Measurements from ENCODE around the gene DCDC1.

DNA sequence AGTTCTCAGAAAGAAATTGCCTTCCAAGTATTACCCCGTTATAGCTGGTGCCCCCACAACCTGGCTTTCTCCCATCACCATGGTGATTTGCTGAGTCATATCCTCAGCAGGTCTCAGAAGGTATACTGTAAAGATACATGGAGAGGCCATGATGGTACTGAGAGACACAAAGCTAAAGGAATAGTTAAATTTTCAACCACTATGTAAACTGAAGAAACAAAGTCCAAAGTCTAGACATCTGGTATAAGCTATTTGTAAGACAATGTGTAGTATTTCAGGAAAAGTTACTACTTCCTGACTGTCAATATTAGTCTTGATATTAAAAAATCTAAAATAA, 377.1 kb downstream of the DCDC1 start:
- TF ChIP-seq, protein P1, sequence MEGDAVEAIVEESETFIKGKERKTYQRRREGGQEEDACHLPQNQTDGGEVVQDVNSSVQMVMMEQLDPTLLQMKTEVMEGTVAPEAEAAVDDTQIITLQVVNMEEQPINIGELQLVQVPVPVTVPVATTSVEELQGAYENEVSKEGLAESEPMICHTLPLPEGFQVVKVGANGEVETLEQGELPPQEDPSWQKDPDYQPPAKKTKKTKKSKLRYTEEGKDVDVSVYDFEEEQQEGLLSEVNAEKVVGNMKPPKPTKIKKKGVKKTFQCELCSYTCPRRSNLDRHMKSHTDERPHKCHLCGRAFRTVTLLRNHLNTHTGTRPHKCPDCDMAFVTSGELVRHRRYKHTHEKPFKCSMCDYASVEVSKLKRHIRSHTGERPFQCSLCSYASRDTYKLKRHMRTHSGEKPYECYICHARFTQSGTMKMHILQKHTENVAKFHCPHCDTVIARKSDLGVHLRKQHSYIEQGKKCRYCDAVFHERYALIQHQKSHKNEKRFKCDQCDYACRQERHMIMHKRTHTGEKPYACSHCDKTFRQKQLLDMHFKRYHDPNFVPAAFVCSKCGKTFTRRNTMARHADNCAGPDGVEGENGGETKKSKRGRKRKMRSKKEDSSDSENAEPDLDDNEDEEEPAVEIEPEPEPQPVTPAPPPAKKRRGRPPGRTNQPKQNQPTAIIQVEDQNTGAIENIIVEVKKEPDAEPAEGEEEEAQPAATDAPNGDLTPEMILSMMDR (IDR thresholded peaks at IDR 0.05 in 2 of 3, conservative IDR thresholded peaks at IDR 0.05 in 1 of 3; ENCODE audit: borderline replicate concordance in 1 of 3, insufficient read depth in 1 of 3, low read depth in 2 of 3, low read length in 2 of 3), result no peak
- TF ChIP-seq ZNF274 (IDR thresholded peaks at IDR 0.05; ENCODE audit: low read depth, low read length), result no peak
- TF ChIP-seq, protein P2, sequence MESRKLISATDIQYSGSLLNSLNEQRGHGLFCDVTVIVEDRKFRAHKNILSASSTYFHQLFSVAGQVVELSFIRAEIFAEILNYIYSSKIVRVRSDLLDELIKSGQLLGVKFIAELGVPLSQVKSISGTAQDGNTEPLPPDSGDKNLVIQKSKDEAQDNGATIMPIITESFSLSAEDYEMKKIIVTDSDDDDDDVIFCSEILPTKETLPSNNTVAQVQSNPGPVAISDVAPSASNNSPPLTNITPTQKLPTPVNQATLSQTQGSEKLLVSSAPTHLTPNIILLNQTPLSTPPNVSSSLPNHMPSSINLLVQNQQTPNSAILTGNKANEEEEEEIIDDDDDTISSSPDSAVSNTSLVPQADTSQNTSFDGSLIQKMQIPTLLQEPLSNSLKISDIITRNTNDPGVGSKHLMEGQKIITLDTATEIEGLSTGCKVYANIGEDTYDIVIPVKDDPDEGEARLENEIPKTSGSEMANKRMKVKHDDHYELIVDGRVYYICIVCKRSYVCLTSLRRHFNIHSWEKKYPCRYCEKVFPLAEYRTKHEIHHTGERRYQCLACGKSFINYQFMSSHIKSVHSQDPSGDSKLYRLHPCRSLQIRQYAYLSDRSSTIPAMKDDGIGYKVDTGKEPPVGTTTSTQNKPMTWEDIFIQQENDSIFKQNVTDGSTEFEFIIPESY (IDR thresholded peaks at IDR 0.05; ENCODE audit: extremely low read depth, insufficient replicate concordance, low read length), result no peak
- TF ChIP-seq SRF (IDR thresholded peaks at IDR 0.05; ENCODE audit: low read depth), result no peak
- no peak for TF ChIP-seq SP1 (IDR thresholded peaks at IDR 0.05; ENCODE audit: low read depth)
- TF ChIP-seq, protein P3, sequence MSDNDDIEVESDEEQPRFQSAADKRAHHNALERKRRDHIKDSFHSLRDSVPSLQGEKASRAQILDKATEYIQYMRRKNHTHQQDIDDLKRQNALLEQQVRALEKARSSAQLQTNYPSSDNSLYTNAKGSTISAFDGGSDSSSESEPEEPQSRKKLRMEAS (IDR thresholded peaks at IDR 0.05), result no peak

Data from HCT116 (cell line).